NB4 (cell line): ENCODE data around the gene TBL1Y.

Experiments
- DNase-seq: peaks from one replicate; pipeline ENCODE4 v3.0.0; 2010; ENCODE audit warnings: low read depth
- H3K4me3 ChIP-seq: one replicate; pipeline ENCODE4 v1.5.1; 2011; ENCODE audit warnings: mild to moderate bottlenecking, low read depth, low read length, moderate library complexity
- MYC ChIP-seq: IDR thresholded peaks from 2 replicates; pipeline ENCODE4 v1.6.1; 2011; ENCODE audit warnings: low read depth, low read length
- POLR2A ChIP-seq: IDR thresholded peaks from 2 replicates; pipeline ENCODE4 v1.6.1; 2011; ENCODE audit warnings: mild to moderate bottlenecking; ENCODE audit not compliant: insufficient read length; ENCODE audit errors: extremely low read depth
- TF ChIP-seq, protein P1 (sequence below): IDR thresholded peaks from 2 replicates; pipeline ENCODE4 v1.6.1; 2011; ENCODE audit warnings: low read depth, low read length
- TF ChIP-seq, protein P2 (sequence below): IDR thresholded peaks from one replicate; pipeline ENCODE4 v1.5.1; 2012; ENCODE audit warnings: low read depth, low read length

TBL1Y gene

DNA sequence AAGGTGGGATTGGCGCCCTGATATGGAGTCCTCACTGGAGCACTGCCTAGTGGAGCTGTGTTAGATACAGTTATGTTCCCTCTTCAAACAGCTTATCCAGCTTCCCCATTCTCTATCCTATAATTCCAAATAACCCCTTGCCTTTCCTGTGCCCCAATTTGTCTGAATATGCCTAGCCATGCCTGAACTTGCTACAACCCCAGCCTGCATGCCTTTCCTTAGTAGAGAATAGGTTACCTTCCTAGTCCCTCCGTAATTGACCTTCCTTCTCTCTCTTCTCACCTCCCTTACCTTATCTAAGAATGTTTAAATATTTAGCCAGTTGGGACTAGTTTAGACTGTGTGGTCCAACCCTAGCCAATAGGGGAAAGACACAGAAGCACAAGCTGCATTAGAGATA, 102.6 kb downstream of the TBL1Y start:
- H3K4me3 ChIP-seq = no peak overlapping the region
- DNase-seq = no peak
- TF ChIP-seq, protein P1, sequence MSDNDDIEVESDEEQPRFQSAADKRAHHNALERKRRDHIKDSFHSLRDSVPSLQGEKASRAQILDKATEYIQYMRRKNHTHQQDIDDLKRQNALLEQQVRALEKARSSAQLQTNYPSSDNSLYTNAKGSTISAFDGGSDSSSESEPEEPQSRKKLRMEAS = no peak
- TF ChIP-seq MYC = no peak
- no peak for TF ChIP-seq POLR2A
- TF ChIP-seq, protein P2, sequence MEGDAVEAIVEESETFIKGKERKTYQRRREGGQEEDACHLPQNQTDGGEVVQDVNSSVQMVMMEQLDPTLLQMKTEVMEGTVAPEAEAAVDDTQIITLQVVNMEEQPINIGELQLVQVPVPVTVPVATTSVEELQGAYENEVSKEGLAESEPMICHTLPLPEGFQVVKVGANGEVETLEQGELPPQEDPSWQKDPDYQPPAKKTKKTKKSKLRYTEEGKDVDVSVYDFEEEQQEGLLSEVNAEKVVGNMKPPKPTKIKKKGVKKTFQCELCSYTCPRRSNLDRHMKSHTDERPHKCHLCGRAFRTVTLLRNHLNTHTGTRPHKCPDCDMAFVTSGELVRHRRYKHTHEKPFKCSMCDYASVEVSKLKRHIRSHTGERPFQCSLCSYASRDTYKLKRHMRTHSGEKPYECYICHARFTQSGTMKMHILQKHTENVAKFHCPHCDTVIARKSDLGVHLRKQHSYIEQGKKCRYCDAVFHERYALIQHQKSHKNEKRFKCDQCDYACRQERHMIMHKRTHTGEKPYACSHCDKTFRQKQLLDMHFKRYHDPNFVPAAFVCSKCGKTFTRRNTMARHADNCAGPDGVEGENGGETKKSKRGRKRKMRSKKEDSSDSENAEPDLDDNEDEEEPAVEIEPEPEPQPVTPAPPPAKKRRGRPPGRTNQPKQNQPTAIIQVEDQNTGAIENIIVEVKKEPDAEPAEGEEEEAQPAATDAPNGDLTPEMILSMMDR = no peak

DNA sequence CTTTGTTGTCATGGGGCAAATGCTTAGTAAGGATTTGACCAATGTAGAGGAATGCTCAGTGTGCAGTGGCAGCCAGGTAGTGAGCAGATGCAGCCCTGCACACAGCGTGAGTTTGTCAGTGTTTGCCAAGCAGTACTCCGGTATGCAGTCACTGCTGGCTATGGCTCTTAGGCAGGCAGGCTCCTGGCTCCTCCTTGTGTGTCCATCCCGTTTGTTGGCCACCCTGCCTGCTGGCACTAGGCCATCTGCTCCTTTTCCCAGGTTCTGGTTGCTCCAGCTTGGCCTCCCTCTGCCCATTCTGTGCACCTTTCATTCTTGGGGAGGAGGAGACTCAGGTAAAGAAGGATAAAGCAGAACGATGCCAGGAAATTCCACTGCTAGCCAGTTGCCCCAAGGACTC, 106.0 kb downstream of the TBL1Y start:
- H3K4me3 ChIP-seq = no peak overlapping the region
- DNase-seq = no peak
- TF ChIP-seq POLR2A = no peak
- TF ChIP-seq, protein P1 = no peak
- TF ChIP-seq MYC = no peak
- TF ChIP-seq, protein P2 = no peak

DNA sequence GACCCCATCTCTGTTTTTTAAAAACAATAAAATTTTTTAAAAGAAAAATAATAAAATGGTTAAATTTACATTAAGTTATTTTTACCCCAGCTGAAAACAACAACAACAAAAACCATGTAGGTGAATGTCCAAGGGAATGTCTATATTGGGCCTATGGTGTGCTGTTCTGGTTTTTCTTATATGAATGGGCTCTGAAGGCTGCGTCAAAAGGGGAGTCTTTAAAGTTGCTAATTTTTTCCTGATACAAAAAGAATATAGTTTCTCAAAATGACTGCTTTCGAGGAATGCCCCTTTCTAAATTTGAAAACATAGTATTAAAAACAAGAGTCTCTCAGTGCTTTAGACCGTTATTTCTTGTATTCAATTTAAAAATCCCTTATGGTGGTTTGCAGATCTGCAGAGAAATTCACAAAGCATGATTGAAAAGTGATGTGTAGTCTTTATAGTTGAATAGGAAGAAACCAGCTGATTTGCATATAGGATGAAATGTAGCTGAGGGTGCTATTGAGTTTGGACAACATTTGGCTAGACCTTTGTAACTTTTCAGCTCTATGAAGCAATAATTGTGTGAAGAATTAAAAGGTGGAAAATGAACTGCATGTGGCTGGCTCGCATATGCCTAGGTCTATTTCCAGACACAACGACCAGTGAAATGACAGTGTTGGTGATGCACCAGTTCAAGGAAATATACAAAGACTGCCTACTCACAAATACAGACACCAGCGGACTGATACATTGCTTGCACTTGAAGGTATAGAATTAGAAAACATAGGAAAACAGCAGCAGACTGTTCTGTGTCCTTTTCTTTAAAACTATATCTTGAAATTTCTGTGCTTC, 107.0 kb downstream of the TBL1Y start:
- TF ChIP-seq MYC = no peak
- TF ChIP-seq, protein P2 = no peak
- no peak for TF ChIP-seq POLR2A
- TF ChIP-seq, protein P1 = no peak
- DNase-seq = no peak
- no peak overlapping the region for H3K4me3 ChIP-seq

DNA sequence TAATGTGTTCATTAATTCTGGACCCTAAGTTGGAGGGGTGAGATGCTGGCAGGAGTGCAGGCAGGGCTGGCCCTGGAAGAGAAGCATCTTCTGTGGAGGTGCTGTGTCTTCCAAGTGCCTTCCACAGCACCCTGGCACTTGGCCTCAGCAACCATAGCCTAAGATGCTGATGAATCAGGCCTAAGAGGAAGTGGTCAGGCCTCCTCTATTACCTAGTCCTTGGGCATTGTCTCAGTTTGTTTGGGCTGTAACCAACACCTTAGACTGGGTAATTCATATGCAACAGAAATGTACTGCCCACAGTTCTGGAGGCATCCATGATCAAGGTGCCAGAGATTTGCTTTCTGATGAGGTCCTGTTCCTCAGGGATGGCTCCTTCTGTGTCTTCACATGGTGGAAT, 128.5 kb downstream of the TBL1Y start:
- DNase-seq = no peak
- TF ChIP-seq, protein P2 = no peak
- TF ChIP-seq MYC (no peak), POLR2A (no peak)
- TF ChIP-seq, protein P1 = no peak

DNA sequence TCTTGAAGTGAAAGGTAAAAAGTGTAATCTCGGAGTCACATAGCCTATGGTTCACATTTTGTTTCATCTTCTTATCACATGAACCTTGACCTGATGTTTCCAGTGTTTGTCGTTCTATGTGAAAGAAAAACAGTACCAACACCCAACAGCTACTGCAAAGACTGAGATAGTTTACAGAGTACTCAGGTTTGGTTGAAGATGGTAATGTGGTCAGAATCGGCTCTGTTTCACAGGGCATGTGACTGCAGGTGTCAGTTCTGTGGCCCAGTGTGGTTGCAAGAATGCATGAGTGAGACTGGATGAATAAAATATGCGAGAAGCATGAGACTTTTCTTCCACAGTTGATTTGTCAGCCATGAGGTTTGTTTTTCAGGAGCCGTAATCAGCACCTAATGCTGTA, 130.2 kb downstream of the TBL1Y start:
- H3K4me3 ChIP-seq = no peak overlapping the region
- no peak for DNase-seq
- TF ChIP-seq MYC = no peak
- TF ChIP-seq, protein P1 = no peak
- no peak for TF ChIP-seq POLR2A
- TF ChIP-seq, protein P2 = no peak

More for the DNA sequence above, 128.5 kb downstream of the TBL1Y start:
- no peak overlapping the region for H3K4me3 ChIP-seq
